Left lung (tissue), 14 donors: ENCODE measurements around the gene SLC9A1. TPM values are rescaled to one million over a fixed set of nuclear protein-coding genes. Genes with fewer than 3 reads are reported as not detected.

ENCODE experiments used
- ATAC-seq: fragments of 200-7000 bp; cut with Tn5 transposase; one replicate; pipeline ENCODE4 v1.9.1; 2020; ENCODE audit warnings: moderate library complexity
- DNase-seq, 4 donors: peaks; one replicate each; pipeline ENCODE4 v3.0.0-alpha.2; 2013 to 2020
- H3K27ac ChIP-seq, 2 donors: fragments of 200-600 bp; sonication (generic) in 1 of 2; one replicate each; pipeline versions ENCODE4 v1.5.0 to v1.8.0; 2020 to 2021
- H3K27me3 ChIP-seq, 2 donors: fragments of 200-600 bp; sonication (generic) in 1 of 2; one replicate each; pipeline versions ENCODE4 v1.5.0 to v1.8.0; 2020 to 2021
- H3K36me3 ChIP-seq, 2 donors: fragments of 200-600 bp; sonication (generic) in 1 of 2; one replicate each; pipeline versions ENCODE4 v1.5.0 to v1.8.0; 2020 to 2021
- H3K4me1 ChIP-seq, 2 donors: fragments of 200-600 bp; one replicate each; pipeline ENCODE4 v1.8.0; 2021
- H3K4me3 ChIP-seq, 2 donors: fragments of 200-600 bp; sonication (generic) in 1 of 2; one replicate each; pipeline versions ENCODE4 v1.5.0 to v1.8.0; 2020 to 2021; ENCODE audit warnings: mild to moderate bottlenecking in 1 of 2
- H3K9me3 ChIP-seq, 2 donors: fragments of 200-600 bp; sonication (generic) in 1 of 2; one replicate each; pipeline versions ENCODE4 v1.5.0 to v1.8.0; 2020 to 2021
- intact Hi-C, 2 donors: fragments of 100-400 bp; cut with DNase I; formaldehyde crosslinking; loops; one replicate each; pipeline versions ENCODE4 v1.11.2 to v1.14.2; 2022
- long read RNA-seq, 12 donors: library from polyadenylated mRNA in 2 of 12; unstranded in 2 of 12; transcript quantifications; one replicate each; pipeline ENCODE4 v2.0.0 and lab custom pipeline, GENCODE V29; 2019 to 2026
- polyA plus RNA-seq, 6 donors: library from polyadenylated mRNA; unstranded; fragments of 120-200 nt; gene quantifications; one replicate each; pipeline ENCODE4 v1.2.1, GENCODE V29; 2013; ENCODE audit not compliant: insufficient read length in 6 of 6
- total RNA-seq, 2 donors: library from RNA; stranded (reverse); fragmentation: NEBNext Ultra II Directional; extraction: Animal tissue kit (Norgen Biotek cat#: 25700); gene quantifications; one replicate each; pipeline ENCODE4 v1.2.1, GENCODE V29; 2021
- TF ChIP-seq, protein P1 (sequence below), 2 donors: fragments of 200-600 bp; sonication (generic) in 1 of 2; IDR thresholded peaks; one replicate each; pipeline versions ENCODE4 v1.5.0 to v1.8.0; 2021; ENCODE audit warnings: antibody characterized with exemption in 2 of 2
- donor health status: DM: no; HTN: yes; CAD: no.
- donor health status: DM: no; HTN: no; CAD: no.

SLC9A1 gene
- total RNA-seq = 10 to 100 TPM; 47.1 to 63.8 TPM
- 10 to 100 TPM; 16.0 to 23.2 (median 19.4) TPM for polyA plus RNA-seq
- long read RNA-seq, donor 1, full-length matches to known transcripts = 1 of 1 reads
- long read RNA-seq, donor 1, partial matches to known transcripts = 0 of 1 reads
- long read RNA-seq, donor 1, other reads (novel, unspliced or antisense) = 0 of 1 reads
- long read RNA-seq, donor 2, partial matches to known transcripts = 5 of 7 reads
- long read RNA-seq, donor 2, other reads (novel, unspliced or antisense) = 0 of 7 reads
- long read RNA-seq, donor 3 = 0 reads
- long read RNA-seq, donor 4, partial matches to known transcripts = 0 of 3 reads
- long read RNA-seq, donor 4, other reads (novel, unspliced or antisense) = 3 of 3 reads
- long read RNA-seq, donor 5, full-length matches to known transcripts = 1 of 1 reads
- long read RNA-seq, donor 5, partial matches to known transcripts = 0 of 1 reads
- long read RNA-seq, donor 5, other reads (novel, unspliced or antisense) = 0 of 1 reads
- long read RNA-seq, donor 6 = 0 reads
- long read RNA-seq, donor 7 = 0 reads
- long read RNA-seq, donor 8, full-length matches to known transcripts = 2 of 2 reads
- long read RNA-seq, donor 8, partial matches to known transcripts = 0 of 2 reads
- long read RNA-seq, donor 8, other reads (novel, unspliced or antisense) = 0 of 2 reads
- long read RNA-seq, donor 9 = 0 reads
- long read RNA-seq, donor 10 = 0 reads
- long read RNA-seq, donor 11, partial matches to known transcripts = 0 of 1 reads
- long read RNA-seq, donor 11, other reads (novel, unspliced or antisense) = 0 of 1 reads
- long read RNA-seq, donor 12, full-length matches to known transcripts = 1 of 1 reads
- long read RNA-seq, donor 12, partial matches to known transcripts = 0 of 1 reads
- long read RNA-seq, donor 12, other reads (novel, unspliced or antisense) = 0 of 1 reads

GRCh38 chr1:27154991-27155781, at the start of gene SLC9A1:
SLC9A1 (minus strand) TSS chr1:27155125; CDS start chr1:27154334, 791 bp downstream.
- TF ChIP-seq, protein P1, sequence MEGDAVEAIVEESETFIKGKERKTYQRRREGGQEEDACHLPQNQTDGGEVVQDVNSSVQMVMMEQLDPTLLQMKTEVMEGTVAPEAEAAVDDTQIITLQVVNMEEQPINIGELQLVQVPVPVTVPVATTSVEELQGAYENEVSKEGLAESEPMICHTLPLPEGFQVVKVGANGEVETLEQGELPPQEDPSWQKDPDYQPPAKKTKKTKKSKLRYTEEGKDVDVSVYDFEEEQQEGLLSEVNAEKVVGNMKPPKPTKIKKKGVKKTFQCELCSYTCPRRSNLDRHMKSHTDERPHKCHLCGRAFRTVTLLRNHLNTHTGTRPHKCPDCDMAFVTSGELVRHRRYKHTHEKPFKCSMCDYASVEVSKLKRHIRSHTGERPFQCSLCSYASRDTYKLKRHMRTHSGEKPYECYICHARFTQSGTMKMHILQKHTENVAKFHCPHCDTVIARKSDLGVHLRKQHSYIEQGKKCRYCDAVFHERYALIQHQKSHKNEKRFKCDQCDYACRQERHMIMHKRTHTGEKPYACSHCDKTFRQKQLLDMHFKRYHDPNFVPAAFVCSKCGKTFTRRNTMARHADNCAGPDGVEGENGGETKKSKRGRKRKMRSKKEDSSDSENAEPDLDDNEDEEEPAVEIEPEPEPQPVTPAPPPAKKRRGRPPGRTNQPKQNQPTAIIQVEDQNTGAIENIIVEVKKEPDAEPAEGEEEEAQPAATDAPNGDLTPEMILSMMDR (IDR thresholded peaks at IDR 0.05) = peak; percentile 64 to 81
- peak; percentile 94 for ATAC-seq
- H3K4me1 ChIP-seq = peaks cover 29 to 53% of the 10 kb centered on the region in 2 donors

GRCh38 chr1:27203946-27204345, 49.0 kb upstream of the SLC9A1 start:
- no peak for DNase-seq
- no peaks in the 10 kb centered on the region for H3K9me3 ChIP-seq
- no peaks in the 10 kb centered on the region for H3K4me1 ChIP-seq
- H3K36me3 ChIP-seq = no peaks in the 10 kb centered on the region
- H3K27me3 ChIP-seq = no peaks in the 10 kb centered on the region
- intact Hi-C loops = no loop called here
- H3K27ac ChIP-seq = no peak overlapping the region
- no peak overlapping the region for H3K4me3 ChIP-seq
- TF ChIP-seq, protein P1 (IDR thresholded peaks at IDR 0.05) = no peak
- no peak for ATAC-seq

More at GRCh38 chr1:27154991-27155781, at the start of gene SLC9A1:
- H3K36me3 ChIP-seq = no peaks in the 10 kb centered on the region
- peak; percentile 94 to 99 (median 96) for DNase-seq
- no peaks in the 10 kb centered on the region for H3K9me3 ChIP-seq
- peak within 1 kb of the TSS; percentile 68 to 72 for H3K4me3 ChIP-seq
- intact Hi-C loops = no loop called here
- no peaks in the 10 kb centered on the region for H3K27me3 ChIP-seq
- H3K27ac ChIP-seq = peak within 1 kb of the TSS; percentile 85 to 89

DNA sequence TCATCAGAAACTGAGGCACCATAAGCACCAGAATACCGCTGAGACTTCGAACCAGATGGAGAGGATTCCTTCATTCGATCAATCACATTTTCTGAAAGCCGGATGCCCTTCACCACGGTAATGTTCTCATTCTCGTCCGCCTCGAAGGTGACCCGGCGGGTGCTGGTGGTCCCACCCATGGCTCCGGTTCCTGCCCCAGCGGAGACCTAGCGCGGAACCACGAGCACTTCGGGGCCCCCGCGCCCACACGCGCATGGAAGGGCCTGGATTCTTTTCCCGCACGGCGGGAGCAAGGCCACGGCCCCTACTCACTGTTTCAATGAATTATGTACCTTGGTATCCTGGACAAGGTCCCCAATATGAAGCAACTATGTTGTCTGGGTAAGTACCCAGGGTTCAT, 46.4 kb upstream of the SLC9A1 start:
- DNase-seq (no peak), ATAC-seq (no peak)
- no peak overlapping the region for H3K4me3 ChIP-seq
- peaks cover 0 to 4% of the 10 kb centered on the region in 2 donors for H3K4me1 ChIP-seq
- intact Hi-C loops = no loop called here
- H3K27me3 ChIP-seq = no peaks in the 10 kb centered on the region
- no peak overlapping the region for H3K27ac ChIP-seq
- TF ChIP-seq, protein P1 (IDR thresholded peaks at IDR 0.05) = no peak
- H3K36me3 ChIP-seq = no peaks in the 10 kb centered on the region
- H3K9me3 ChIP-seq = no peaks in the 10 kb centered on the region

DNA sequence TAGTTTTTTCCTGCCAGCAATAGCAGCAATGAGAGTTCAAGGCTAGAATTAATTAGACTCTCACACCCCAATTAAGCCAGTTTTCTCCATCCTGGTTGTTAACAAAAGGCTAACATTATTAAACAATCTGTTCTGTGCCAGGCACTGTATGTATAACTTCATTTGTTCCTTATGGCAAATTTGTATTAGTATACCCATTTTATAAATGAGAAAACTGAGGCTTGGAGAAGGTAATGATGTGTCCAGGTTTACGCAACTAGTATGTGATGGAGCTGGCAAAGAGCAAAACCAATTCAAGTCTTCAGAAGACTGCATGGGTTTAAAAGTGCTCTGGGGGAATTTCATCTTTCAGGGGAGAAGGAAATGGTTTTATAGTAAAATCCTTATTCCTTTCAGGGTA, 38.3 kb upstream of the SLC9A1 start:
- ATAC-seq = no peak
- no peak overlapping the region for H3K27ac ChIP-seq
- no peaks in the 10 kb centered on the region for H3K27me3 ChIP-seq
- no peak for DNase-seq
- H3K9me3 ChIP-seq = no peaks in the 10 kb centered on the region
- H3K4me3 ChIP-seq = no peak overlapping the region
- TF ChIP-seq, protein P1 (IDR thresholded peaks at IDR 0.05) = no peak
- peaks cover 0 to 14% of the 10 kb centered on the region in 2 donors for H3K4me1 ChIP-seq
- intact Hi-C loops = no loop called here
- H3K36me3 ChIP-seq = no peaks in the 10 kb centered on the region
